HepG2 (cell line): ENCODE data around the gene SLC2A4. TPM values are rescaled to one million over a fixed set of nuclear protein-coding genes. Genes with fewer than 3 reads are reported as not detected.

Source experiments
- AGO2 ChIP-seq: fragments of 200-400 bp; formaldehyde crosslinking; optimal IDR thresholded peaks from 2 replicates; pipeline ENCODE3; 2017; ENCODE audit warnings: mild to moderate bottlenecking, low read depth, low read length, moderate library complexity
- EEA1 ChIP-seq: sonication (generic); formaldehyde crosslinking; IDR thresholded peaks from 2 replicates; pipeline ENCODE4 v1.5.1; 2020; ENCODE audit warnings: mild to moderate bottlenecking, missing genetic modification reagents, borderline replicate concordance
- GATAD1 ChIP-seq: IDR thresholded peaks from 2 replicates; pipeline ENCODE4 v1.6.1; 2016; ENCODE audit warnings: missing genetic modification reagents, missing compliant biosample characterization
- HNF4A ChIP-seq: sonication (generic); formaldehyde crosslinking; IDR thresholded peaks from 2 replicates; pipeline ENCODE4 v1.4.0; 2020; ENCODE audit warnings: missing genetic modification reagents
- JDP2 ChIP-seq: sonication (generic); formaldehyde crosslinking; IDR thresholded peaks from 2 replicates; pipeline ENCODE4 v1.8.1; 2022; ENCODE audit warnings: missing genetic modification reagents, borderline replicate concordance
- MAF1 ChIP-seq: sonication (generic); formaldehyde crosslinking; IDR thresholded peaks from 2 replicates; pipeline ENCODE4 v1.5.0; 2020; ENCODE audit warnings: missing genetic modification reagents, borderline replicate concordance
- PAF1 ChIP-seq: IDR thresholded peaks from 2 replicates; pipeline ENCODE4 v1.6.1; 2016; ENCODE audit warnings: missing genetic modification reagents, missing compliant biosample characterization
- RBAK ChIP-seq: sonication (generic); formaldehyde crosslinking; IDR thresholded peaks from 2 replicates; pipeline ENCODE4 v1.5.1; 2020; ENCODE audit warnings: mild to moderate bottlenecking, missing genetic modification reagents
- SMARCE1 ChIP-seq: fragments of 450-650 bp; IDR thresholded peaks from 2 replicates; pipeline ENCODE4 v1.6.1; 2017; ENCODE audit warnings: borderline replicate concordance
- XRCC5 ChIP-seq: fragments of 200-400 bp; formaldehyde crosslinking; optimal IDR thresholded peaks from 2 replicates; pipeline ENCODE3; 2017; ENCODE audit warnings: mild to moderate bottlenecking, low read length
- YEATS2 ChIP-seq: sonication (generic); formaldehyde crosslinking; IDR thresholded peaks from 2 replicates; pipeline ENCODE4 v1.4.0; 2020; ENCODE audit warnings: missing genetic modification reagents, borderline replicate concordance
- YY1 ChIP-seq: IDR thresholded peaks from 2 replicates; pipeline ENCODE4 v1.6.1; 2011; ENCODE audit warnings: low read length, low read depth, moderate library complexity, mild to moderate bottlenecking; ENCODE audit not compliant: insufficient read depth, insufficient replicate concordance
- ZFAT ChIP-seq: sonication (generic); formaldehyde crosslinking; conservative IDR thresholded peaks from 2 replicates; pipeline ENCODE4 v1.8.1; 2023; ENCODE audit warnings: missing genetic modification reagents, inconsistent platforms
- ZFP36L2 ChIP-seq: sonication (generic); formaldehyde crosslinking; IDR thresholded peaks from 2 replicates; pipeline ENCODE4 v1.4.0; 2020; ENCODE audit warnings: missing genetic modification reagents
- ZNF296 ChIP-seq: sonication (generic); formaldehyde crosslinking; conservative IDR thresholded peaks from 2 replicates; pipeline ENCODE4 v1.5.0; 2020; ENCODE audit warnings: mild to moderate bottlenecking, missing genetic modification reagents
- ZNF546 ChIP-seq: sonication (generic); formaldehyde crosslinking; conservative IDR thresholded peaks from 2 replicates; pipeline ENCODE4 v1.8.1; 2023; ENCODE audit warnings: mild to moderate bottlenecking, missing genetic modification reagents
- ZNF775 ChIP-seq: sonication (generic); formaldehyde crosslinking; IDR thresholded peaks from 2 replicates; pipeline ENCODE4 v1.4.0; 2020; ENCODE audit warnings: missing genetic modification reagents, mild to moderate bottlenecking, moderate library complexity, borderline replicate concordance
- polyA plus RNA-seq, 8 experiments: library from polyadenylated mRNA; depleted of rRNA in 3 of 8; stranded (reverse) in 7 of 8; unstranded in 1 of 8; fragments of >200 nt; fragmentation: Illumina TruSeq in 4 of 8; extraction: Trizol in 4 of 8; gene quantifications; 2 replicates each; pipeline versions ENCODE4 v1.2.1 to v1.2.3, GENCODE V29; 2011 to 2016; ENCODE audit warnings: low read depth in 4 of 8, missing spikeins in 1 of 8, mixed read lengths in 1 of 8; ENCODE audit not compliant: insufficient read depth in 1 of 8
- total RNA-seq, 5 experiments: library from RNA; depleted of rRNA; stranded (reverse); fragments of >200 nt; fragmentation: Illumina TruSeq; extraction: Trizol; gene quantifications; 2 replicates each; pipeline ENCODE4 v1.2.3, GENCODE V29; 2016; ENCODE audit warnings: low read depth in 1 of 5
- TF ChIP-seq, protein P1 (sequence below): sonication (generic); formaldehyde crosslinking; conservative IDR thresholded peaks from 2 replicates; pipeline ENCODE4 v1.8.0; 2022; ENCODE audit warnings: low read depth, missing genetic modification reagents
- TF ChIP-seq, protein P2 (sequence below): sonication (generic); formaldehyde crosslinking; conservative IDR thresholded peaks from 2 replicates; pipeline ENCODE4 v1.8.0; 2022; ENCODE audit warnings: missing genetic modification reagents
- TF ChIP-seq, protein P3 (sequence below): sonication (generic); formaldehyde crosslinking; IDR thresholded peaks from 2 replicates; pipeline ENCODE4 v1.4.0; 2020; ENCODE audit warnings: missing genetic modification reagents, borderline replicate concordance
- TF ChIP-seq, protein P4 (sequence below): sonication (generic); formaldehyde crosslinking; IDR thresholded peaks from 2 replicates; pipeline ENCODE4 v1.5.1; 2020; ENCODE audit warnings: missing genetic modification reagents, mild to moderate bottlenecking, borderline replicate concordance
- TF ChIP-seq, protein P5 (sequence below): sonication (generic); formaldehyde crosslinking; IDR thresholded peaks from 2 replicates; pipeline ENCODE4 v1.5.1; 2020; ENCODE audit warnings: mild to moderate bottlenecking, missing genetic modification reagents, borderline replicate concordance

The SLC2A4 gene
- total and polyA plus RNA-seq, 2 of the 13 experiments (the other 11 are each of a cell fraction or from before 2014, with no cell fraction given): 4.9 to 5.8 TPM

DNA sequence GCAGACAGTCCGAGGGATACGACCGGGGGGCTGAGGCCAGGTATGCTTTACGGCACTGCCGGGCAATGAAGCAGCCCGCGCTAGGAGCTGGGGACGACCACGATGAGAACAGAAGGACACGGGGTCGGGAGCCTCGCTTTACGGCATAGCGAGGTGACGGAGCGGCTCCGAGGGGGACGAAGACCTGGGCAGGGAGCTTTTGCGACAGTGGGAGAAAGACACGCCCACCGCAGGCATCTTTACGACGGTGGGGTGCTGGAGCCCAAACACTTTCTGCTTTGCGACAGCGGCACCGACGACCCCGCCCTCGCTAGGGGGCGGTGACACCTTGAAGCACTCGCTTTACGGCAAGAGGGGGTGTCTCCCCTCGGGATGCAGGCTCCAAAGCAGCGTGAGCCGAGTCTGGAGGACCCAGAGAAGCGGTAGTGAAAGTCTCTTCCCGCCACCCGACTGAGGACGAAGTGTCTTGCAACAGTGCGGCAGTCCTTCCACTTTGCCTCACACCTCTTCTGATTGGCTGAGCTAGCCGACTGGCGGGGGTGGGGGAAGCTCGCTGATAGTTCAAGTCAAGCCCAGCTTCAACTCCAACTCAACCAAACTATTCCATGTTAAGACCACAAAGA lies 48.0 kb downstream of the SLC2A4 start (continued):
- TF ChIP-seq, protein P1, sequence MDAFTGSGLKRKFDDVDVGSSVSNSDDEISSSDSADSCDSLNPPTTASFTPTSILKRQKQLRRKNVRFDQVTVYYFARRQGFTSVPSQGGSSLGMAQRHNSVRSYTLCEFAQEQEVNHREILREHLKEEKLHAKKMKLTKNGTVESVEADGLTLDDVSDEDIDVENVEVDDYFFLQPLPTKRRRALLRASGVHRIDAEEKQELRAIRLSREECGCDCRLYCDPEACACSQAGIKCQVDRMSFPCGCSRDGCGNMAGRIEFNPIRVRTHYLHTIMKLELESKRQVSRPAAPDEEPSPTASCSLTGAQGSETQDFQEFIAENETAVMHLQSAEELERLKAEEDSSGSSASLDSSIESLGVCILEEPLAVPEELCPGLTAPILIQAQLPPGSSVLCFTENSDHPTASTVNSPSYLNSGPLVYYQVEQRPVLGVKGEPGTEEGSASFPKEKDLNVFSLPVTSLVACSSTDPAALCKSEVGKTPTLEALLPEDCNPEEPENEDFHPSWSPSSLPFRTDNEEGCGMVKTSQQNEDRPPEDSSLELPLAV (CRISPR knock-in tag): no peak
- TF ChIP-seq GATAD1 (CRISPR knock-in tag) (peak; percentile 91), HNF4A (CRISPR knock-in tag) (no peak), EEA1 (CRISPR knock-in tag) (no peak), MAF1 (CRISPR knock-in tag) (no peak), YY1 (no peak), ZFP36L2 (no peak), RBAK (CRISPR knock-in tag) (no peak), YEATS2 (CRISPR knock-in tag) (peak; percentile 83; the same call in 1 of the 2 replicates), AGO2 (no peak), ZNF296 (CRISPR knock-in tag) (no peak), SMARCE1 (no peak), ZFAT (CRISPR knock-in tag) (no peak), XRCC5 (peak; percentile 66), PAF1 (no peak), JDP2 (CRISPR knock-in tag) (no peak), ZNF546 (CRISPR knock-in tag) (no peak), ZNF775 (CRISPR knock-in tag) (no peak)
- TF ChIP-seq, protein P2, sequence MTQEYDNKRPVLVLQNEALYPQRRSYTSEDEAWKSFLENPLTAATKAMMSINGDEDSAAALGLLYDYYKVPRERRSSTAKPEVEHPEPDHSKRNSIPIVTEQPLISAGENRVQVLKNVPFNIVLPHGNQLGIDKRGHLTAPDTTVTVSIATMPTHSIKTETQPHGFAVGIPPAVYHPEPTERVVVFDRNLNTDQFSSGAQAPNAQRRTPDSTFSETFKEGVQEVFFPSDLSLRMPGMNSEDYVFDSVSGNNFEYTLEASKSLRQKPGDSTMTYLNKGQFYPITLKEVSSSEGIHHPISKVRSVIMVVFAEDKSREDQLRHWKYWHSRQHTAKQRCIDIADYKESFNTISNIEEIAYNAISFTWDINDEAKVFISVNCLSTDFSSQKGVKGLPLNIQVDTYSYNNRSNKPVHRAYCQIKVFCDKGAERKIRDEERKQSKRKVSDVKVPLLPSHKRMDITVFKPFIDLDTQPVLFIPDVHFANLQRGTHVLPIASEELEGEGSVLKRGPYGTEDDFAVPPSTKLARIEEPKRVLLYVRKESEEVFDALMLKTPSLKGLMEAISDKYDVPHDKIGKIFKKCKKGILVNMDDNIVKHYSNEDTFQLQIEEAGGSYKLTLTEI (CRISPR knock-in tag): no peak
- TF ChIP-seq, protein P3, sequence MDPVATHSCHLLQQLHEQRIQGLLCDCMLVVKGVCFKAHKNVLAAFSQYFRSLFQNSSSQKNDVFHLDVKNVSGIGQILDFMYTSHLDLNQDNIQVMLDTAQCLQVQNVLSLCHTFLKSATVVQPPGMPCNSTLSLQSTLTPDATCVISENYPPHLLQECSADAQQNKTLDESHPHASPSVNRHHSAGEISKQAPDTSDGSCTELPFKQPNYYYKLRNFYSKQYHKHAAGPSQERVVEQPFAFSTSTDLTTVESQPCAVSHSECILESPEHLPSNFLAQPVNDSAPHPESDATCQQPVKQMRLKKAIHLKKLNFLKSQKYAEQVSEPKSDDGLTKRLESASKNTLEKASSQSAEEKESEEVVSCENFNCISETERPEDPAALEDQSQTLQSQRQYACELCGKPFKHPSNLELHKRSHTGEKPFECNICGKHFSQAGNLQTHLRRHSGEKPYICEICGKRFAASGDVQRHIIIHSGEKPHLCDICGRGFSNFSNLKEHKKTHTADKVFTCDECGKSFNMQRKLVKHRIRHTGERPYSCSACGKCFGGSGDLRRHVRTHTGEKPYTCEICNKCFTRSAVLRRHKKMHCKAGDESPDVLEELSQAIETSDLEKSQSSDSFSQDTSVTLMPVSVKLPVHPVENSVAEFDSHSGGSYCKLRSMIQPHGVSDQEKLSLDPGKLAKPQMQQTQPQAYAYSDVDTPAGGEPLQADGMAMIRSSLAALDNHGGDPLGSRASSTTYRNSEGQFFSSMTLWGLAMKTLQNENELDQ (CRISPR knock-in tag): no peak
- TF ChIP-seq, protein P4, sequence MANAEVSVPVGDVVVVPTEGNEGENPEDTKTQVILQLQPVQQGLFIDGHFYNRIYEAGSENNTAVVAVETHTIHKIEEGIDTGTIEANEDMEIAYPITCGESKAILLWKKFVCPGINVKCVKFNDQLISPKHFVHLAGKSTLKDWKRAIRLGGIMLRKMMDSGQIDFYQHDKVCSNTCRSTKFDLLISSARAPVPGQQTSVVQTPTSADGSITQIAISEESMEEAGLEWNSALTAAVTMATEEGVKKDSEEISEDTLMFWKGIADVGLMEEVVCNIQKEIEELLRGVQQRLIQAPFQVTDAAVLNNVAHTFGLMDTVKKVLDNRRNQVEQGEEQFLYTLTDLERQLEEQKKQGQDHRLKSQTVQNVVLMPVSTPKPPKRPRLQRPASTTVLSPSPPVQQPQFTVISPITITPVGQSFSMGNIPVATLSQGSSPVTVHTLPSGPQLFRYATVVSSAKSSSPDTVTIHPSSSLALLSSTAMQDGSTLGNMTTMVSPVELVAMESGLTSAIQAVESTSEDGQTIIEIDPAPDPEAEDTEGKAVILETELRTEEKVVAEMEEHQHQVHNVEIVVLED (CRISPR knock-in tag): peak; percentile 86
- TF ChIP-seq, protein P5, sequence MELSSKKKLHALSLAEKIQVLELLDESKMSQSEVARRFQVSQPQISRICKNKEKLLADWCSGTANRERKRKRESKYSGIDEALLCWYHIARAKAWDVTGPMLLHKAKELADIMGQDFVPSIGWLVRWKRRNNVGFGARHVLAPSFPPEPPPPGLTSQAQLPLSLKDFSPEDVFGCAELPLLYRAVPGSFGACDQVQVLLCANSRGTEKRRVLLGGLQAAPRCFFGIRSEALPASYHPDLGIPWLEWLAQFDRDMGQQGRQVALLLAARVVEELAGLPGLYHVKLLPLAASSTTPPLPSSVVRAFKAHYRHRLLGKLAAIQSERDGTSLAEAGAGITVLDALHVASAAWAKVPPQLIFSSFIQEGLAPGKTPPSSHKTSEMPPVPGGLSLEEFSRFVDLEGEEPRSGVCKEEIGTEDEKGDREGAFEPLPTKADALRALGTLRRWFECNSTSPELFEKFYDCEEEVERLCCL: no peak
